Activated CD4-positive, alpha-beta T cell treated with anti-CD3 and anti-CD28 coated beads for 24 hours (primary cell): ENCODE results near the gene GHITM.
"Not testable (repeated sequence)": the region's sequence is repeated elsewhere in the genome, so short reads cannot be mapped to it uniquely, and the experiment has no call there.

Experiments
- DNase-seq, 2 donors: peaks; one replicate each; pipeline ENCODE4 v3.0.0-alpha.2; 2020; ENCODE audit warnings: low read depth in 2 of 2

GHITM gene

DNA sequence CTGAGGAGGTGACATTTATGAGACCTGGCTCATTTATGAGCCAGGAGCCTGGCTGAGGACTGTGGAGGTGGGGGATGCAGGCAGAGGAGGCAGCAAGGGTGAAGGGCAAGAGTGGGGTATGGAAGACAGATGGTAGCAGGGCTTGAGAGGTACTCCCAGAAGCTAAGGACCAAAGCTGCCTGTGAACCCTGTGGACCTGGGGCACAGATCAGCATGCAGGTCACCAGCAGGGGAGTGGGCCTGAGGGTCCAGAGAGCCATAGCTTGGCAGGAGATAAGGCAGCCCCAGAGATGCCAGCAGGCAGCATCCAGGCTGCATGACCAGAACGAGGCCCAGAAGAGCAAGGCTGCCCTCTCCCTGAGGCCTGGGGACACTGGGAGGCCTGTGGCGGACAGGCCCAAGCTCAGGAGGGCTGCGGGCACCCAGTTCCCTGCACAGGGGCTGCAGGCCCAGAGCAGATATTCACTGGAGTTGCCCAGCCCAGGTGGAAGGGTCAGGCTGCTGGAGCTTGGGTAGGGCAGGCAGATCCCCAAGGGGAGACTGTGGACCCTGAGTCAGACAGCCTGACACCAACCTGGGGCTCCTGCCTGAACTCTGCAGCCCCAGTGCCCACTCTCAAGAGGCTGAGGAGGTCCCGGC is 37.6 kb downstream of the GHITM start:
- DNase-seq: no peak

DNA sequence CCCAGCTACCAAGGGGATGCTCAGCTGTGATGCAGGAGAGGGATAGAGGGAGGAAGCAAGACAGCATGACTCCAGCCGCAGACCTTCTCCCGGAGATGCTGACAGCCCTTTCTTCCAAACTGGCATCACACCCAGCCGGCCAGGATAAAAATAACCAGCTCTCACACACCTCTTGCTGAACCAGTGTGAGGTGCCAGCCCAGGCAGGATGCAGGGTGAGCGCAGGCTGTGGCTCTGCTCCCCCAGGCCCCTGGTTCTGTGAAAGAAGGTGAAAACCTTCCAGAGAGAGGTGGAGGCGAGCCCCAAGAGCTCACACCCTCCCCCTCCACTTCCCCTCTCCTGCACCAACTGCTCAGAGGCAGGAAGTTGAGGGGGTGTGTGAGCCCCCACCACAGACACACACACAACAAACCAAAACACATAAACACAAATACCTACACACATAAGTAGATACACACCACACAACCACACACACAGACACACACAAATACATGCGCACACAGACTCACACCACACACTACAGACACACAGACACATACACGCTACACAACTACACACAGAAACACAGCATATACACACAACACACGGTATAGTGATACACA is 38.3 kb downstream of the GHITM start:
- DNase-seq: no peak

DNA sequence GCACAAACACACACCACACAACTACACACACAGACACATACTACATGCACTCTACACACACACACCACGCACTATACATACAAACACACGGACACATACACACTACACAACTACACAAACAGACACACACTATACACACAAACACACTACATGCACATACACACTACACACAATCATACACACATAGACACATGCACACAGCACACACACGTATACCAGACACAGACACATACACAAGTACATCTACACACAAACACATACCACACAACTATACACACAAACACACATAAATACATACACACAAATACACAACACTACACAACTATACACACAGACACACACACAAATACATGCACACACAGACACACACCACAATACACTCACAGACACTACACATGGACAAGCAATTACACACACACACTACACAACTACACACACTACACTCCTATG is 38.9 kb downstream of the GHITM start:
- no peak for DNase-seq

DNA sequence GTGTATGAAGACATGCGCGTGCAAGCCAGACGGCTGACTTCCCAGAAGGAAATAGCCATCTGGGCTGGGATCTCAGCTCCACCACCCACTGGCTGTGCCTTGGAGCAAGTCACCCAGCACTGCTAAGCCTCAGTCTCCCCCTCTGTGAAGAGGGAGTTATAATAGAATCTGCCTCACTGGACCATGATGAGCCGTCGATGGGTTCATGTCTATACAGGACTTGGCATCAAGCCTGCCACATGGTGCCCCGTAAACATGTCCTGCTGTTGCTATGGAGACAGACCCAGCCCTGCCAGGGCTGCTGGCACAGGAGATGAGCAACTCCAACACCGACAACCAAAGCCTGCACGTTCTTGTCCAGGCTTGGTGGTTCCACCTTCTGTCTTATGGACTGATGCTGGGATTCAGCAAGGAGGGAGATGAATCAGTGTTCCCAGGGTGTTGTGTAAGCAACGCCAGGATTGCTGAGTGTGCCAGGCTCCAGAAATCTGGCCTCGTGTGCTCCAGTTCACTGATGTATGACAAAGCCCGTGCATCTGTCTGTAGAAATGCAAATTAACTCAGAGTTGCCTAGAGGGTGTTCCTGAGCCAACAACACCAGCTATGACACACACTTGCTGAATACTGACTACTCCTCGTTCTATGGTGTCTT is 39.9 kb downstream of the GHITM start:
- DNase-seq: no peak

DNA sequence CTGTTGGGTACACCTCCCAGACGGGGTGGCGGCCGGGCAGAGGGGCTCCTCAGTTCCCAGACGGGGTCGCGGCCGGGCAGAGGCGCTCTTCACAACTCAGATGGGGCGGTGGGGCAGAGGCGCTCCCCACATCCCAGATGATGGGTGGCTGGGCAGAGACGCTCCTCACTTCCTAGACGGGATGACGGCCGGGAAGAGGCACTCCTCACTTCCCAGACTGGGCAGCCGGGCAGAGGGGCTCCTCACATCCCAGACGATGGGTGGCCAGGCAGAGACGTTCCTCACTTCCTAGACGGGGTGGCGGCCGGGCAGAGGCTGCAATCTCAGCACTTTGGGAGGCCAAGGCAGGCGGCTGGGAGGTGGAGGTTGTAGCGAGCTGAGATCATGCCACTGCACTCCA is 41.1 kb downstream of the GHITM start:
- not testable (repeated sequence) for DNase-seq

DNA sequence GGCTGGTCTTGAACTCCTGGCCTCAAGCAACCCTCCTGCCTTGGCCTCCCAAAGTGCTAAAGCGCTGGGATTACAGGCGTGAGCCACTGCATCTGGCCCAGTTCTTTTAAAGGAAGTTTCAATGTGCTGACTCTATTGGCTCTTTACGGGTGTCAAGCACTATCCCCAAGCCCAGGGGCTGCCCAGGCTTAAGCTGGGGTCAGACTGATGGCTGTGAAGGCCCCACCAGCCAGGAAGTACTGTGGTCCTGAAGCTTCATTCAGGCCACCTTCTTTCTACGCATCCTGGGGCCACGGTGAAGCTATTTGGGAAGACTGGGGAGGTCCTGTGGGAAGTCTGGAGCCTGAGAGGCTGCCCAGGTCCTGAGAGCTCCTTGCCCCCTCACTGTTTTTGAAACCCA is 42.3 kb downstream of the GHITM start:
- no peak for DNase-seq

DNA sequence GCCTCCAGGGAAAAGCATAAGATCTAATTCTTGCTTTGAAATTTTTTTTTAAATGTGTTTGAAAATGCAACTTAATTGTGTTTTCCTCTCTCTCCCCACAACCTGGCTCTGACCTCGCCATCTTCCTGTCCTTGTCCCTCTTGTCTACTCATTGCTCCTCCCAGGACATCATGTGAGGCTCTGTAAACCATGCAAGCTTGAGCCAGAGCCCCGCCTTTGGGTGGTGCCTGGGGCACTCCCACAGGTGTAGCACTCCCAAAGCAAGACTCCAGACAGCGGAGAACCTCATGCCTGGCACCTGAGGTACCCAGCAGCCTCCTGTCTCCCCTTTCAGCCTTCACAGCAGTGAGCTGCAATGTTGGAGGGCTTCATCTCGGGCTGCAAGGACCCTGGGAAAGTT is 45.2 kb downstream of the GHITM start:
- DNase-seq: no peak

DNA sequence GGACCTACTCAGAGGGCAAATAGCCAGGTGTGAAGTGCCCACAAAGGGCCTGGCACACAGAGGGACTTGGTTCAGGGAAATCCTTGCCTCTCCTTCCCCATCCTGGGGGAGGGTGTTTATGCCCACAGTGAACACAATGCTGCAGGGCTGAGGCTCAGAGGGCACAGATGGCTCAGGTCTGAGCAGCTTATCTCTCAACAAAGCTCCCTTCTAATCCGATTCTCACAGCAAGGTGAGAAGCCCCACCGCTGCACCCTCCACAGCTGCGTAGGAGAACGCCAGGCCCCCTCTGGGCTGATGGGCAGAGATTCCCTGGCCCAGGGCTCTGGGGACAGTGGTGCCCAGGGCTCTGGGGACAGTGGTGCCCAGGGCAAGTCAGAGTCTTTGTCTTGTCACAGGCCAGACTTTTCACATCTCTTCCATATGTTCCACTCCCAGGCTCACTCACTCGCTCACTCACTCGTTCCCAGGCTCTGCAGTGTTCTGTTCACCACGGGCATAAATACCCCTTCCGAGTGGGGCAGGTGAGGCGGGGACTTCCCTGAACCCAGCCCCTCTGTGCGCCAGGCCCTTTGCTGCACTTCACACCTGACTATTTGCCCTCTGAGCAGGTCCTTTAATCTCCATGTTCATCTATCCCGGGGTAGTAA is 46.3 kb downstream of the GHITM start:
- DNase-seq: no peak

DNA sequence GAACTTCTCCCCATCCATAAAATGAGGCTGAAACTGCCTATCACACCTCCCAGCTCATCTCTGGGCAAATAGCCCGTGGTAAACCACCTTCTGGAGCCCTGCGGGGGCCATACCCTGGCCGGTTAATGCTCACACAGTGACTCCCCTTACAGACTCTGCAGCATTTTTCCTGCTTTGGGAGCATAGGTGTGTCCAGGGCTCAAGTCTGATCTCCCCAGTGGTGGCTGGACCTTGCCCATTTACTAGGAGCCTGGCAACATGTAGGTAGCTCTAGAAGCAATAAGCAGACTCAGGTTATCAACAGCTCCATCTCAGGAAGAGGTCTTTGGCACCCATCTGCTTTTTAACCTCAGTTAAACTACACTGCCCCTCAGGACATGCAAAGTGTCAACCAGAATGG is 49.5 kb downstream of the GHITM start:
- no peak for DNase-seq

DNA sequence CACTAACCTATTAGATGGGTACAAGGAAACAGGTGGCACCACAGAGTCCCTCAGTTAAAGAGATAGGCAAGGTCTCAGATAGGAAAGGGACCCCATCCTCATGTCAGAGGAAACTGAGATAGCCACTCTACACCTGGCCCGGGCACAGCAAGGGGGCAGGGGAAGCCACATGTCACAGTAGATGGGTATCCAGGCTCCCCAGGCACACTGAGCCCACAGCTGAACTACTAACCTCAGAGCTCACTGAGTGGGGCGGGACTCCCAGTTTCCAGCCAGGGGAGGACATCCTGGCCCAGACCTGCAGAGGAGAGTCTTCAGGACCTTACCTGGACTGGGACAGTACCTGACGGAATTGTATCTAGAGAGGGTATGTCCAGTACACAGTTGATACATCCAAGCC is 51.3 kb downstream of the GHITM start:
- no peak for DNase-seq

DNA sequence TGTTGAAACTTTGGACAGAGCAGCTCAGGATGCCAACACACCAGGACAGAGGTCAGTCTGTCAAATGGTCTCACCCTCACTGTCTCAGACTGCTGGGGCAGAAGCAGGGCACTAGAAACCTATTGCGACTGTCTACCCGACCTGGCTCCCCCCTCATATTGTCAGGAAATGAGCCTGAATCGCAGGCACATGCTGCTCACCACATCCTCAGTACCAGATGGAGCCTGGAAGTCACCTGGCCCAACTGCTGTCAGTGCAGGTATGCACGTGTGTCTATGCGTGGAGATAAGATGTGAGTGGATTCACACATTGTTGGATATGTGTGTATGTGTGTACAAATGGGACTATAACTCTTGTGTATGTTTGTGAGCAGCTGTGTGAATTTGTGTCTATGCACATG is 51.8 kb downstream of the GHITM start:
- no peak for DNase-seq

DNA sequence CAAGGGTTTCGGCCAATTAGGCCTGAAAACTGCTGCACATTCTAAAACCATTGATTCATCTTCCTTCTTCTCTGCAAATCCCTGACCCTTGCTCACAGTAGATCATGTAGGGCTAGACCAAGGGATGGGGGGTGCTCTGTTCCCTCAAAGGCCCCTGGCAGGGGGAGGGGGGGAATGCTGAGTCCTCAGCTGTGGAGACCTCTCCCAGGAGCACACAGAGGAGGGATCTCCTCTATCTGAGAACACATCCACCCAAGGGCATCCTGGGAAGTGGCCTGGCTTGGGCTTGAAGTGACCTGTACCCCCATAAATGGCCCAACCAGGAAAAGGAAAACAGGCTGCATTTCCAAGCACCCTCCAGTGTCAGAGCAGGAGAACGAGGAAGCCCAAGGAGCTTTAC is 54.0 kb downstream of the GHITM start:
- no peak for DNase-seq

DNA sequence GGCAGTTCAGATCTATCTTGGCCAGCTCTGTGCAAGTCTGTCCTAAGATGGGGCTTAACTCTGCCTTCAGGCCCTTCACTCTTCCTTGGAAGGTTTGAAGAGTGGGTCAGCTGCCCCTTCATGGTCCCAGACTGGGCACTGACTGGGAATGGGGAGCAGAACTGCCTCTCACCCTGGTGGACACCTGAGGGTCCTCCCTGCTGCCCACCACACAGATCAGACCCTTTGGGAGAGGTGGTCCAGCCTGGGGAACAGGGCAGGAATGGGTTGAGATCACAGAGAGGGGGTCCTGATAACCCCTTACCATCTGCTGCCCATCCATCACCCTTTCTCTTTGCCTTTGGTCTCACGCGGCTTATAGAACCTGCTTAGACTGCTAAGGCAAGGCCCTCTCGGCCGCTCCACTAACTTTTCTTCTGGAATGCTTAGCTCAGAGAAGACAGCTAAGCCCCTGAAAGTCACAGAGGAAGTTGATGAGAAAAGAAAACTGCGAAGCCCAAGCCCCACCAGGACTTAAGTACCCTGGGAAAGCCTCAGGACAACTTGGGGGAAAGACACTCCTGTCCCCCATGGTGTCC is 54.6 kb downstream of the GHITM start:
- DNase-seq: no peak

DNA sequence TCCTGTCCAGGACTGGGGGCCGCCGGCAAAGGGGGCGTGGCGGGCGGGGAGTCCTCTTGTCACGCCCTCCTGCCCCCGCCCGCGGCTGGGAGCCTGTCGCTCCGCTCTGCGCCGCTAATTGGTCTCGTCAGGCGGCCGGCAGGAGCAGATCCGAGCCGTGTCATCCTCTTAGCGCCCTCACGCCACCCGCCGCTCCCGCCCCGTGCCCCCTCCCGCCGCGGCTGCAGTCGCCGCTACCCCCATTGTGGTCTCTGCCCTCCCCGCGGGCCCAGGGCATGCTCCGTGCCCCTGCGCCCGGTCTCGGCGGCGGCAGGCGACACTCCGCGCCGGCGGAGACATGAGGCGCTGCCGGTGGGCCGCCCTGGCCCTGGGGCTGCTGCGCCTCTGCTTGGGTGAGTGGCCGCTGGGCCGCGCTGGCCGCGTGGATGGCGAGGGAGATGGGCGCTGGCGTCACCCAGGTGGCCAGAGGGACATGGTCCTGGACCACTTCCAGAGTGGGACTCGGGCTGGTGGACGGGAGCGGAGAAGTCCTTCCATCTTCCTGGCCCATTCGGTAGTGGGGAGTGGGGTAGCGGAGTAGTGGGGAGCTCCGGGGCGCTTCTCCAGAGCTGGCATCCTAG is 55.2 kb downstream of the GHITM start, which contains the start of gene CDHR1:
TSS of gene CDHR1 (plus strand) at position 114 of the 620 bp plus-strand sequence. CDS start at position 338, 224 bp downstream.
- peak in 1 of 2 donors; percentile 14 for DNase-seq

DNA sequence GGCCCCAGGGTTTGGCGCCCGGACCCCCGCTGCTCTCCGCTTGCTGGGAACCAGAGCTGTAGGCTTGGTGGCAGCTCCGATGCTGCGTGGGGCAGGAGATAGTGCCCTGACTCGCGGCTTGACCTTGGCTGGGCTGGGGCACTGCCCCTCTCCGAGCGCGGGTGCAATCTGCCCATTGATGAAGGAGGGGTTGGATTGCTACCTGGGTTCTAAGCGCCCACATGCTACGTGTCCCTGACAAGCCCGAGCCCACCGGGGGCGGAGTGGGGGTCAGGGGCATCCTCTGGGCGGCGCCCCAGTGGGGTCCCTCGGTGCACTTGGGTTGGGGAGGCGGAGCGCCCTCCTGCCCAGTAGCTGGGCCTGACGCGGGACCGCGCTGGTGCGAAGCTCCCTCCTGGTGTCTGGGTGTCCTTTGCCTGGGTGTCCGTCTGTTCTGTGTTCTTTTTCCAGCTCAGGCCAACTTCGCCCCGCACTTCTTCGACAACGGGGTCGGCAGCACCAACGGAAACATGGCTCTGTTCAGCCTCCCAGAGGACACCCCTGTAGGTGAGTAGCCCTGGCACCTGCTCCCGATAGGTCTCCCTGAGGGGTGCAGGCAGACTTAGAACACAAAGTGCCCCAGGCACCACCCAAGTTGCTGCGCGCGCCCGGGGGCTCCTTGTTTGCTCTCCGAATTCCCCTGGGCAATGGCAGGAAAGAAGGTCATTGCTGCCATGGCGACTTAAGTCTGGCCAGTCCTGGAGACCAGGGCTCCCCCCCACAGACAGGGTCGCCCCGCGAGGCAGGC is 55.9 kb downstream of the GHITM start:
- DNase-seq: no peak

DNA sequence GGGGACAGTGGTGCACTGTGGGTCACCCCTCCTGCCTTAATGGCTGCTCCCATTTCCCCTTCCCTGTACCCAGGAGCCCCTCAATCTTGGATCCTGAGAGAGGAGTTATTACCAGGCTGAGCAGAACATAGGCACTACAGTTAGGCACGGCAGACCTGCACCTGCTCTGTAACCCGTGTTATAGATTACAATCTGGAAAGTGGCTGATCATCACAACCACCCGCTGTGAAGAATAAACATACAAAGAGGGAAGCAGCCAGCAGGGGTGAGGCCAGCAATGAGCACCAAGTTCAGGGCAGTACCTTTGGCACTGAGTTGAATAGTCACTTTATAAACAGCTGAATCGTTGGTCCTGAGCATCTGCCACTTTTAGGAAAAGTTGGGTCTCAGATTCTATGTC is 56.8 kb downstream of the GHITM start:
- DNase-seq: no peak

DNA sequence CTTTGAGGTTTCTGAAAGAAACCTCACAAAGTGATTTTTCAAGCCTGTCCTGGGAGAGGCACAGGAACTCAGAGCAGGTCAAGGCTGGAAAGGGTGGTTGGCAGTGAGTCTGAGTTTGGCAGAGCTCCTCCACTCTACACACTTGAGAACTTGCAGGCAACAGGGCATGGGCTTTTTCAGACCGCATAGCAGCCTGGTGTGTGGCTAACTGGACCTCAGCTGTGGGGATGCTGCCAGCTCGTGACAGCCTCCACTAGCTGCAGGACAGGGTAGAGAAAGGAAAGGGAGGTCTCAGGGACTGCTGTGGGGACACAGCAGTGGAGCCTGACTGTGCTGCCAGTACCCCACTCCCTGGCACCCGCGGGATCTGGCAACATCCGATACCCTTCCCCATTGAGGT is 57.6 kb downstream of the GHITM start:
- no peak for DNase-seq

DNA sequence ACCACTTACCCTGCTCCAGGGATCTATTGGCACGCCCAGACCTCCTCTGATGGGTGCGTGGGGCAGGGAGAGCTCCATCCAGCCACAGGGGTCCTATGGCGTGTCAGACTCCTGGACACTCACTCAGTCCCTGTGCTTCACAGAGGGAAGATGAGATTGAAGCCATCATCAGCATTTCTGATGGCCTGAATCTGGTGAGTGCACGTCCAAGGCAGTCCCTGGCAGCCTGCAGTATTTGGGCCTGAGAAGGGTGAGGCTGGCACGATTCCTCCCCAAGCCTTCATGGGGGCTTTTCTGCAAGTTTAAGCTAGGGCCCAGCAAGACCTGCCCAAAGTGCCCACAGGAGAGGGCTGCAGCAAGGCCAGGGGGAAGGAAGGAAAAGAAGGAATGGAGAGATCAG is 58.3 kb downstream of the GHITM start:
- DNase-seq: no peak

DNA sequence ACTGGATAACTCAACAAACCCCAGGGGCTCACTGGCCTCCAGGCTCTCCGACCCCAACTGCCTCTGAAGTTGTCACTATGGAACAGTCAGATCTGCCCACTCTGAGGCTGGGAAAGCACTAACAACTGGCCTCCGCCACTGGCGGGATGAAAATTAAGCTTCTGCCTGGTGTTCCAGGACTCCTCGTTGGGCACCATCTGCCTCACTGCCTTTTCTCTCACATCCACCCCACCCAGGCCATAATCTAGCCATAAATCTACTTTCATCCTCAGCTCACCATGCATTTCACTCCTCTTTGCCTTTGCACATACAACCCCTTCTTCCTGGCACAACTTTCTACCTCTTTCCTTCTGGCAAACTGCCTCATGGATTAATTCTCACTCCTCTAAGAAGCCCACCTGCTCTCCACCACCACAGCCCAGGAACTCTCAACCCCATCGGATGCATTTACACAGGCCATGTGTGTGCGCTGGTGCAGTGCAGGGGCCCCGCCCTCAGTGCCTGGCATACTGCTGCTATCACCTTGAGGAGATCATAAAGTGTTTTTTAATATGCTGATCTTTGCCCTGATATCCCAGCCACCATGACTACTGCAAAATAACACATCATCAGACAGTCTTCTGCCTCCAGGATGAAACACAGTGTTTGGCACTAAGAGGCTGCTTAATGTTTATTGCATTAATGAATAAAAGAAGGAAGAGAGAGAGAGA is 59.1 kb downstream of the GHITM start:
- DNase-seq: no peak

DNA sequence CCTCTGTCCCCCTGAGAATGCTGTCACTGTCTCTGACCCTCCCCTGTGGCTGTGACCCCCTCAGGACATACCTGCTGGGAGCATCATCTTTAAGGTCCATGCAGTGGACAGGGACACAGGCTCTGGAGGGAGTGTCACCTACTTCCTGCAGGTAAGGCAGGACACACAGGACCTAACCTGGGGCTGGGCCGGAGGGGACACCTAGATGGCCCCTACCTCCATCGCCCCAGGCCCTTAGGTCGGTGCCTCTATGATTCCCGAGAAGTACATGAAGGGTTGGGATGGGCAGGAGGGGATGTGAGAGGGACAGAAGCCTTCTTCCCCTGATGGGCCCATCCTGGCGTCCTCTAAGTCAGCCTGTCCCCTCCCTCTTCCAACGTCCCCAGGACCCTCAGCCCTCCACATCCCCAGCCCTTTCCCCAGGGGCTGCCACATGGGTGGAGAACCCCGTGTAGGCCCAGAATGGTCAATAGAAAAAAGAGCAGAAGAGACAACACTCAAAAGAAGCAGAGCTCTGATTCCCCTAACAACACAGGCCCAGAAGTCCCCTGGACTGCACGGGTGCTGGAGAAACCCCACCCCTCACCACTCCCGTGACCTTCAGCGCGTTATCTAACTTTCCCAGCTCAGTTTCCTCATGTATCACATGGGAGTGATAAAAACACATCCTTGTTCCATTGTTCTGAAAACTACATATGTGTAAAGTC is 61.4 kb downstream of the GHITM start:
- no peak for DNase-seq
